ENCODE data around the gene VAMP2.

DNA sequence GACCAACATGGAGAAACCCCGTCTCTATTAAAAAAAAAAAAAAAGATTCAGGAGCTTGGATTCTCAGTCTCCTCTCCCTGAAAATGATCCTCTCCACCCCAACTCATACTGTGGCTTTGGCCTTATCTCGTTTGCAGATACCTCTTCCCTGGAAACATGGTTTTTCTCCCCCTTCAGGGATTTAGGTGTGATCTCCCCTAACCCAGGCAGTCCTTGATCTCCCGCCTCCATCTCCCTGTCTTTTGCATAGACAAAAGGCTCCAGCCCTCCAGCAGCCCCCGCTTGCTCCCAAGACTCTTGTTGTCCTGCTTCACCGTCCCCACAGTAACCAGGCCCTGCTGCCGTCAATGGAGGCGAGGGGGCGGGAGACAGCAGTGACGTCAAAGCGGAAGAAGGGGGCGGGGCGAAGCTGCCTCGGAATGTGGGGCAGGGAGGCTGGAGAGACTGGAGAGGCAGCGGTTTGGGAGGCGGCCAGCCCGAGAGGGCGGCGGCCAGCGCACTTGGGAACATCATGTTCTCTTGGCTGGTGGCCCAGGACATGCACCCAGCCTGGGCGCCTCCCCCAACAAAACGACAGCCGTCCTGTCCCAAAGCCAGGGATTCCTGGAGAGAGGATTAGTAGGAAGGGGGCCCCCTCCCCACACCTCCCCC lies 8.7 kb downstream of the VAMP2 start:
- TF ChIP-seq EZH2 (IDR thresholded peaks at IDR 0.05; ENCODE audit: borderline replicate concordance, low read length): no peak
- TF ChIP-seq, protein P1, sequence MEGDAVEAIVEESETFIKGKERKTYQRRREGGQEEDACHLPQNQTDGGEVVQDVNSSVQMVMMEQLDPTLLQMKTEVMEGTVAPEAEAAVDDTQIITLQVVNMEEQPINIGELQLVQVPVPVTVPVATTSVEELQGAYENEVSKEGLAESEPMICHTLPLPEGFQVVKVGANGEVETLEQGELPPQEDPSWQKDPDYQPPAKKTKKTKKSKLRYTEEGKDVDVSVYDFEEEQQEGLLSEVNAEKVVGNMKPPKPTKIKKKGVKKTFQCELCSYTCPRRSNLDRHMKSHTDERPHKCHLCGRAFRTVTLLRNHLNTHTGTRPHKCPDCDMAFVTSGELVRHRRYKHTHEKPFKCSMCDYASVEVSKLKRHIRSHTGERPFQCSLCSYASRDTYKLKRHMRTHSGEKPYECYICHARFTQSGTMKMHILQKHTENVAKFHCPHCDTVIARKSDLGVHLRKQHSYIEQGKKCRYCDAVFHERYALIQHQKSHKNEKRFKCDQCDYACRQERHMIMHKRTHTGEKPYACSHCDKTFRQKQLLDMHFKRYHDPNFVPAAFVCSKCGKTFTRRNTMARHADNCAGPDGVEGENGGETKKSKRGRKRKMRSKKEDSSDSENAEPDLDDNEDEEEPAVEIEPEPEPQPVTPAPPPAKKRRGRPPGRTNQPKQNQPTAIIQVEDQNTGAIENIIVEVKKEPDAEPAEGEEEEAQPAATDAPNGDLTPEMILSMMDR (IDR thresholded peaks at IDR 0.05; ENCODE audit: low read length): no peak
